Activated CD4-positive, alpha-beta memory T cell treated with anti-CD3 and anti-CD28 coated beads, Interleukin-2, amount 10 ng/mL, durations not matched to agents 7 days and 5 days (primary cell): Measurements from ENCODE around the gene OR4E2. TPM values are rescaled to one million over a fixed set of nuclear protein-coding genes. Genes with fewer than 3 reads are reported as not detected.
A peak's percentile ranks its signal among the peaks of the same experiment; 100 is the strongest.

Experiments
- CTCF ChIA-PET: fragments of 350-600 bp; sonication (Branson Sonifier 250); formaldehyde crosslinking; loops from one replicate; lab custom pipeline; 2021; ENCODE audit warnings: antibody characterized with exemption, inconsistent platforms; lab: Charles Lee
- POLR2A ChIA-PET: fragments of 350-600 bp; sonication (Branson Sonifier 250); formaldehyde crosslinking; loops from one replicate; lab custom pipeline; 2021; ENCODE audit warnings: antibody characterized with exemption; lab: Charles Lee
- DNase-seq: peaks from one replicate; pipeline ENCODE4 v3.0.0-alpha.2; 2020
- H3K27ac Mint-ChIP-seq: one replicate; pipeline ENCODE4 v1.8.0; 2021; ENCODE audit warnings: mild to moderate bottlenecking, mixed read lengths
- H3K27me3 Mint-ChIP-seq: one replicate; pipeline ENCODE4 v1.8.0; 2021; ENCODE audit warnings: mixed read lengths
- H3K36me3 Mint-ChIP-seq: one replicate; pipeline ENCODE4 v1.8.0; 2021; ENCODE audit warnings: low read depth, mixed read lengths
- H3K4me1 Mint-ChIP-seq: one replicate; pipeline ENCODE4 v1.8.0; 2021; ENCODE audit warnings: mixed read lengths
- H3K4me3 Mint-ChIP-seq: one replicate; pipeline ENCODE4 v1.8.0; 2021; ENCODE audit warnings: mild to moderate bottlenecking, mixed read lengths
- H3K9me3 Mint-ChIP-seq: one replicate; pipeline ENCODE4 v1.8.0; 2021; ENCODE audit warnings: mixed read lengths
- total RNA-seq, 2 experiments: library from RNA; stranded (reverse); gene quantifications; one replicate each; pipeline ENCODE4 v1.2.3, GENCODE V29; 2021

OR4E2 gene
- total RNA-seq, 2 experiments from 2014 or later, result 0.25 TPM; not detected in 1

DNA sequence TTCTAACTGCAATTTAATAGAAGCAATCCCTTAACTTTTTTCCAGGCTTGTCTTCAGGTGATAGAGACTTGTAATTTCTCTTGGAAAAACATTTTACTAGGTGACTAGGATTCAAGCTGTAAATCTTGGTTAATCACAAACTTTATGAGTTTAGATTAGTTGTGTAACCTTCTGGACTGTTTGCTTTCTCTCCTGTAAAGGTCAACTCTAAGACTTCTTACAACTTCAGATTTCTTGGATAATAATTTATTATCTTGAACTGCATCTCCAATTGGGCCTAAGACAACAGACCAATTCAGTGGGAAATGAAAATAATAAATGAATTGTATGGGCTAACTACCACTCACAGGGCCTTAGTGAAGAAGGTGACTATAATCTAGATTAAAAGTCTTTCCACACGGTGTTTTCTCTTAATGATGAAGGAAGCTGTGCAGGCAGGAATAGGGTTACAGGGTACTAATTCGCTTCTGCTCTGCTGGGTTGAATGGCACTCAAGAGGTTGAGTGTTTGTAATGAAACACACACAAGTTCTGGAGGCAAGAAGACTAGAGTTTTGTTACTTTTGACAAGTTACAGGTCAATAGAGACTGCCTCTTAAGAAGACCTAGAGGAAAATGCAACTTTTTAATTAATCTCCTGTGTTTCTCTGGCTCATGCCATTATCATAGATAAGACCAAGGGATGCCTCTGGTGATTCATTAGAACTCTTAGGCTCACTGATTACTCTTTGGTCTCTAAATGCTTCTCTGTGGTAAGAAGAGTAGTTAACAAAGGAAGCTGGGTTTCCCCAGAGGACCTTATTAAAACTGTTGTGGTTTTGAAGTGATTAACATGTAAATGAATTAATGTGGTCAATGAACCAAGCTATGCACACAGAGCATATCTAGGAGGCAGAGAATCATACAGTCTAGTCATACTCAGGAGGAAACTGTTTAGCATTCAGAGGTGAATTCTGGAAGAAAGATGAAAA, 50.0 kb downstream of the OR4E2 start:
- Mint-ChIP-seq H3K9me3 (no peaks in the 10 kb centered on the region), H3K27ac (no peak overlapping the region), H3K4me1 (peaks cover 17% of the 10 kb centered on the region), H3K36me3 (no peaks in the 10 kb centered on the region), H3K27me3 (peaks cover 20% of the 10 kb centered on the region), H3K4me3 (no peak overlapping the region)
- ChIA-PET POLR2A (no interaction called here), CTCF (no interaction called here)
- DNase-seq, result no peak

DNA sequence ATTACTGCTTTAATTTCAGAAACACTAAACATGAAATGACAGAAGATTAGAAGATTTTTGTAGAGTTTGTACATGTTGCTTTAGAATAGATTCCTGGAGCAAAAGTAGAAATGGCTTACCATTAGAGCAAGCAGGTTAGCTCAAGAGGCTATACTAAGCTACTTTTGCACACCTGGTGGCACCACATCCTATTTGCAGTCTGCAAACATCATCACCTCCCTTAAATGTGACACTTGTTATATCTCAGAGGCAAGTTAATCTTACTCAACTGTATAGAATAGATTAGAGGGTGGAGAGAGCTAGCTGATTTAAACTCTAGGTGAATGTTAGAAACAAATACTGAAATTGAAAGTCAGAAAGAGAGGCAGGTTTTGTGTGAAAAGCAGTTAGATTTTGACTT, 50.7 kb downstream of the OR4E2 start:
- Mint-ChIP-seq H3K27me3 (peaks cover 24% of the 10 kb centered on the region), H3K4me1 (peaks cover 17% of the 10 kb centered on the region), H3K4me3 (no peak overlapping the region), H3K27ac (no peak overlapping the region), H3K36me3 (no peaks in the 10 kb centered on the region), H3K9me3 (peaks cover 2% of the 10 kb centered on the region)
- POLR2A ChIA-PET, result no interaction called here
- DNase-seq, result no peak
- CTCF ChIA-PET, result no interaction called here

DNA sequence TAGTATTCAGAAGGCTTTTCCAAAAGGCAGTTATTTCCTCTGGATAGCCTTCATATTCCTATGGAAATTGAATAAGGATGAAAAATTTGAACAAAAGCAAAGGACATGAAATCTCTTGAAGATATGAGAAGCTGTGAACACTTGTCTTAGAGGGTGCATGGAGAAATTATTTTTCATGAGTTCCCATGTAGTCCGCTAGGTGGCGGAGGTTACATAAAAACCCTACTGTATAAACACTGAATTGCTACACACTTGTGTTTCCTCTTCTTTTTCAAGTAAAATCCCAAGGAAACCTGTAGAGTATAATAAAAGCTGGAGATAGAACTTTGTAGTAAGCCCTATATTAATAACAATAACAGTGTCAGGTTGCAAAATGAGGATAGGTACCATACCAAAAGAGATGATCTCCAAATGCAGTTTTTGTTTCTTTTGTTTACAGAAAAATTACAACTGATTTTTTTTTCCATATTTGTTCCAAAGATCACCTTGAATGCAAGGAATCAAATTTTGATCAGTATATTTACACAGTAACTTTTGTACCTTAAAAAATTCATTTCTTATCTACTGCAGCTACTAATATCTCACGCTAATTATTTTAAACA, 57.8 kb downstream of the OR4E2 start:
- H3K9me3 Mint-ChIP-seq, result peaks cover 2% of the 10 kb centered on the region
- H3K27me3 Mint-ChIP-seq, result peaks cover 33% of the 10 kb centered on the region
- H3K4me3 Mint-ChIP-seq, result peak overlapping the region; percentile 57
- DNase-seq, result no peak
- CTCF ChIA-PET, result interaction anchor here (0.9 to 3.7 kb wide), 9 partner anchors 10 to 858 kb away, joined by 3 to 13 read pairs (median 5); no protein-coding TSS in a partner anchor
- no peaks in the 10 kb centered on the region for H3K36me3 Mint-ChIP-seq
- H3K27ac Mint-ChIP-seq, result peak overlapping the region; percentile 61
- POLR2A ChIA-PET, result interaction anchor here (0.7 to 0.8 kb wide), 2 partner anchors 54 to 870 kb away, joined by 3 to 4 read pairs; no protein-coding TSS in a partner anchor
- peaks cover 2% of the 10 kb centered on the region for H3K4me1 Mint-ChIP-seq

DNA sequence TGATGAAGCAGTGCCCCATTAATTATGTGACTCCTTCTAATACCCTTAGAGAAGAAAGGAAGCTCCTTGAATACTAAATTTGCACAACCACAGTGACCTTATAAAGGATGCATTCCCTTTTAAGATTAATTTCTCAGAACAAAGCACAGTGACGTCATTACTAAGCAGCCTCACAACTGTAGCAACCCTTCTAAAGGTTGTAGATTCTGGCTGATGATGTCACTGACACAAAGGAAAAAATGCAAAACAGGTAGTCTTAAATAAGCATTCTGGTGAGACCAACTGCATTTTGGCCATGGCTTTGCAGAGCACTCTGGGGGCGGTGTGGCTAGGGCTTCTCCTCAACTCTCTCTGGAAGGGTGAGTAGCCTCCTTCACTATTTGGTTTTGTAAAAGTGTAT, 58.4 kb downstream of the OR4E2 start:
- H3K27ac Mint-ChIP-seq, result peak overlapping the region; percentile 61
- no peaks in the 10 kb centered on the region for H3K36me3 Mint-ChIP-seq
- peaks cover 2% of the 10 kb centered on the region for H3K4me1 Mint-ChIP-seq
- peak overlapping the region; percentile 57 for H3K4me3 Mint-ChIP-seq
- no peak for DNase-seq
- H3K27me3 Mint-ChIP-seq, result peaks cover 29% of the 10 kb centered on the region
- POLR2A ChIA-PET, result interaction anchor here (0.7 to 0.8 kb wide), 2 partner anchors 54 to 869 kb away, joined by 3 to 4 read pairs; no protein-coding TSS in a partner anchor
- peaks cover 2% of the 10 kb centered on the region for H3K9me3 Mint-ChIP-seq
- CTCF ChIA-PET, result interaction anchor here (1.0 to 3.7 kb wide), 7 partner anchors 9 to 858 kb away, joined by 3 to 13 read pairs (median 6); no protein-coding TSS in a partner anchor

DNA sequence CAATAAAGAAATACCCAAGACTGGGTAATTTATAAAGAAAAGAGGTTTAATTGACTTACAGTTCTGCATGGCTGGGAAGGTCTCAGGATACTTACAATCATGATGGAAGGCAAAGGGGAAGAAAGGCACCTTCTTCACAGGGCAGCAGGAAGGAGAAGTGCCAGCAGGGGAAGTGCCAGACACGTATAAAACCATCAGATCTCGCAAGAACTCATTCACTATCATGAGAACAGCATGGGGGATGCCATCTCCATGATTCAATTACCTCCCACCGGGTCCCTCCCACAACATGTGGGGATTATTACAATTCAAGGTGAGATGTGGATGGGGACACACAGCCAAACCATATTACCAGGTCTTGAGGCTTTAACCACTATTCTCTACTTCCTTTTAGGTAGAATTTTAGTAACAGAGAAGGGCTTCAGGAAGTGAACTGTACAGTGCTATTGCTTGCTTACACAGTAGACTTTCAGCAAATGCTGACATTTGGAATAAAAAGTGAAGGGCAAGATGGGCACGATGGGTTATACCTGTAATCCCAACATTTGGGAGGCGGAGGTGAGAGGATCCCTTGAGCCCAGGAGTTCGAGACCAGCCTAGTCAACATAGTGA, 60.8 kb downstream of the OR4E2 start:
- Mint-ChIP-seq H3K27me3 (peaks cover 27% of the 10 kb centered on the region), H3K4me3 (peak overlapping the region; percentile 53), H3K9me3 (no peaks in the 10 kb centered on the region), H3K4me1 (peaks cover 2% of the 10 kb centered on the region), H3K36me3 (no peaks in the 10 kb centered on the region), H3K27ac (peak overlapping the region; percentile 57)
- DNase-seq, result no peak
- ChIA-PET CTCF (no interaction called here), POLR2A (no interaction called here)

Other genes with a start within 250 kb of the OR4E2 start
- gene CHD8, start 197.7 kb upstream of the OR4E2 start, total RNA-seq, result 100 to 1,000 TPM; 108 to 112 TPM
- gene RAB2B, start 176.9 kb upstream of the OR4E2 start, total RNA-seq, result 10 to 100 TPM; 27.6 to 29.0 TPM
- gene TOX4, start 176.6 kb upstream of the OR4E2 start, total RNA-seq, result 10 to 100 TPM; 82.1 to 85.6 TPM
- gene METTL3, start 142.5 kb upstream of the OR4E2 start, total RNA-seq, result 10 to 100 TPM; 75.6 to 77.6 TPM
- gene SALL2, start 127.5 kb upstream of the OR4E2 start, total RNA-seq, result 1 to 10 TPM; 1.5 to 1.8 TPM
- not detected for gene OR10G3, start 73.8 kb upstream of the OR4E2 start, total RNA-seq
- not detected for gene OR10G2, start 18.9 kb upstream of the OR4E2 start, total RNA-seq
- gene OR4E1, start 20.0 kb downstream of the OR4E2 start, total RNA-seq, result under 1 TPM; 0.05 to 0.15 TPM